ENCODE measurements around the gene CDKN2C.

The CDKN2C gene

GRCh38 chr1:50966991-50967390 lies 3.1 kb upstream of the CDKN2C start:
- DNase-seq, result no peak

GRCh38 chr1:50967416-50968157 lies 2.5 kb upstream of the CDKN2C start:
- no peak for DNase-seq

GRCh38 chr1:50968158-50968820 lies 1.8 kb upstream of the CDKN2C start:
- DNase-seq, result peak; percentile 84

- DNase-seq, result peak; percentile 66
Observed at GRCh38 chr1:50968821-50969610, 1.0 kb upstream of the CDKN2C start.

GRCh38 chr1:50970509-50970887 lies 453 bp downstream of the CDKN2C start:
- DNase-seq, result no peak

GRCh38 chr1:50970931-50971582 lies 1.0 kb downstream of the CDKN2C start:
- DNase-seq, result no peak

- DNase-seq, result no peak
Observed at GRCh38 chr1:50971748-50972305, 1.8 kb downstream of the CDKN2C start.

- DNase-seq, result no peak
Observed at GRCh38 chr1:50972766-50973165, 2.7 kb downstream of the CDKN2C start.

GRCh38 chr1:50973255-50973654 lies 3.2 kb downstream of the CDKN2C start:
- no peak for DNase-seq

- no peak for DNase-seq
Observed at GRCh38 chr1:50973875-50974617, 4.0 kb downstream of the CDKN2C start.

GRCh38 chr1:50974618-50974935 lies 4.5 kb downstream of the CDKN2C start:
- DNase-seq, result no peak

GRCh38 chr1:50975436-50975835 lies 5.4 kb downstream of the CDKN2C start:
- DNase-seq, result no peak

GRCh38 chr1:50976111-50976889 lies 6.3 kb downstream of the CDKN2C start:
- DNase-seq, result no peak

- peak; percentile 37 for DNase-seq
Observed at GRCh38 chr1:50976890-50977574, 7.0 kb downstream of the CDKN2C start.

GRCh38 chr1:50977575-50978143 lies 7.6 kb downstream of the CDKN2C start:
- DNase-seq, result no peak

- DNase-seq, result peak; percentile 46
Observed at GRCh38 chr1:50978144-50978851, 8.3 kb downstream of the CDKN2C start.

GRCh38 chr1:50978852-50979781 lies 9.1 kb downstream of the CDKN2C start:
- no peak for DNase-seq

- DNase-seq, result no peak
Observed at GRCh38 chr1:50979937-50980336, 9.9 kb downstream of the CDKN2C start.

GRCh38 chr1:50980505-50980904 lies 10.5 kb downstream of the CDKN2C start:
- no peak for DNase-seq

Measured in stimulated activated CD8-positive, alpha-beta memory T cell treated with anti-CD3 and anti-CD28 coated beads, Interleukin-4, amount 100 ng/mL, for 48 hours (primary cell).